HuH-7 (cell line): ENCODE measurements around the gene FAM237A.

ENCODE experiments used
- DNase-seq: peaks from one replicate; pipeline ENCODE4 v3.0.0; 2011; ENCODE audit warnings: low spot score

Gene FAM237A

DNA sequence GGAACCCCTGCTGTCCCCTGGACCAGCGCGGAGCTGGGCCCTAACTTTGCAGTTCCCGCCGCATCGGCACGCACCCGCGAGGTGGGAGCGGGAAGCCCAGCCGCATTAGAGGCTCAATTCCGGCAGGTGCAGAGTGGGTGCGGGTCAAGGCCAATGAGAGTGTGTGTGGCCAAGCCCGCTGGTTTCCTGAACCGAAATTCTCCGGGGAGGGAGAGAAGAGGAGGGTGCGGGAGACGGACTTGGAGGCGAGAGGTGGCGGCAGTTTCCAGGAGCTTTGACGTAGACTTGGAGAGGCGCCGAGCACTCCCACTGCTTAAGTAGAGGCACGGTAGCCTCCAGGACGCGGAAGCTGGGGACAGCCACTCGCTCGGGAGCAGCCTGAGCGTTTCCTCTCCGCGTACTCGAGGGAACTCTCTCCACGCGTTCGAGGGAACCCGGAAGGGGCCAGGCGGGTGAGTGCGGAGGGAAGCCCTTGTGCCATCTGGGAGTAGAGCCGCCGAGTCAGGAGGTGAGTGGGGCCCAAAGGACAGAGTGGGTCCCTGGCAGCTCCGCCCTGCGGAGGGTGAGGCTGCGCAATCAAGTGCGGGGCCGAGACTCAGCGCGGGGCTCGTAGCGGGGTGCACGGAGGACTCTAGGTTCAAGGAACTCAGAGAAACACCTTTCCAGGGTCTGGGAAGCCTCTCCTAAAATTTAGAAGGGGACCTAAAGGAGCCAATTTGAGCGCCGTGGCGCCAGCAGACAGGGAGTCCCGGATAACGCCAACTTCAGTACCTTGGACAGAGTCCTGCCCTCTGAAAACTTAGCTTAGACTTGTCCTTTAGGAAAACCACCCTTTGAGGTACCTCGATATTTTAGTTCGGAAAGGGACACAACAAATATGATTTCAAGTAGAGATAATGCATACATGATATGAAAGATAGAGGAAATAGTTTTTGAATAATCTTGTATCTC, at the start of gene FAM237A:
Gene FAM237A, plus strand, starts transcription at position 413 of the 951 bp plus-strand sequence. CDS start 1,750 bp downstream, outside the sequence.
- DNase-seq = peak; percentile 27

DNA sequence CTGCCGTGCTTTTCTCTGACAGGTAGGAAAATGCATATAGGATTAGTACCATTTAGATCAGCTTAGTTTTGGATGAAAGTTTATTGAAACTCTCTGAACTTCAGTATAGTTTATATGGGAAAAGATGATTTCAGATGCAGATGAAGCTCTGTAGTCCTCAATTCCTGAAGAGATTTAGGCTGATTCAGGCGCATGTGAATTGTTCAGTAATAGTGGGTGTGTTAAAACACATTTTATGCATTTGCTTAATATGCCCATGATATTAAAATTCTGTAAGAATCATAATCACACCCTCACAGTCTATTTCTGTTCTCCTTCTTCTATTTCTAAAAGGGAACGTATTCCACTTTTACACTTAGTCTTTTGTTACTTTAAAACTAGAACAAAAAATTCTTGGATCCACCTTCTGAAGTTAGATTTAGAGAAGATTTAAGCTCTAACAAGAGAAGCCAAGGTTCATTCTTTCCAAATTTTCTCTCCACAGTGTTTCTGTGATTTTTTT, 44.5 kb upstream of the FAM237A start:
- no peak for DNase-seq

DNA sequence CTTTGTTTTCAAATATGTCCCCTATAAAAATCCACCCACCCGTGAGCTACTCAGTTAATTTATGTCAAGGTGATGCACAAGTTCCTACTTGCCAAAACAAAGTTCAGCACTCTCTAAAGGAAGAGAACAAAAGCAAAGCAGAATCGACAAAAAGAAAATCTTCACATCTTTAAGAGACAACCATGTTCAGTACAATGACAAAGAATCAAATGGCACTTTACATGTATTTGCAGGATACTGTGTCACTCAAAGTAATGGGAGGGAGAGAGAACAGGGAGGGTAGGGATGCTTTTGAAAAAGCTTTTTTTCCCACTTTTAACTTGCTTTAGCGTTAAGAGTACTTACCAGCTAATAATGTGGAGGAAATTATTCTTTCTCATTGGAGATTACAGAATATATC, 39.0 kb upstream of the FAM237A start:
- DNase-seq = no peak

DNA sequence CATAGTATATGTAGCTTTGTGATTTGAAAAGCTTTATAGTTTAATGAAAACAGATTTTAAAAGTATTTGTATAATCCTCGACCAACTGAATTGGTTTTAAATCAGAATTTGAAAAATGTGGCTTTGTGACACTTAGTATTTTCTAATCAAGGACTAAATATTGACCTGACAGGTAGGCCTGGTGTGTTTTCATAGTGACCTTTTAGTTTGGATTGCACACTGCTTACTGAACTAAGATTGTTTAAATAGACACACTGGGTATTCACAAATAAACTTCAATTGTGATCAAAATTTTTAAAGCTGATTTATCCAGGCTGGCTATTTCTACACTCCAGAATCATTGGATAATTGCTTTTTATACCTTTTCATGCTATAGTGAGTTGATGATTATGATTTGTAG, 31.8 kb upstream of the FAM237A start:
- no peak for DNase-seq

DNA sequence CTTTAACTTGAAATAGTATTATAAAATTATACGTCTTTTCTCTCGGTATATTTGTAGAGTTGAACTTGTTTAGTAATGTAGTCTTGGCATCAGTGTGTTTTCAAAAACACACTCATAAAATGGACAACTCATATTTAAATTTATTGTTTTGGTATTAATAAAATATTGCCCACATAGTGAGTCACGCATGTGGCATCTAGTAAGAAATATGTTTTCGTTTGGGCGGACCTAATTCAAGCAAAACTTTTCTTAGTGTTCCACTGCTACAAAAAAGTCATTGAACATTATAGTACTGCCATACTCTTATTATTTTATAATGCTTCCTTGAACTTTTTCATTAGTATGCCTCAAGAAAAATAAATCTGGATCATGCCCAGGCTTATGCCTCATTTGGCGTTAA, 31.1 kb upstream of the FAM237A start:
- no peak for DNase-seq

DNA sequence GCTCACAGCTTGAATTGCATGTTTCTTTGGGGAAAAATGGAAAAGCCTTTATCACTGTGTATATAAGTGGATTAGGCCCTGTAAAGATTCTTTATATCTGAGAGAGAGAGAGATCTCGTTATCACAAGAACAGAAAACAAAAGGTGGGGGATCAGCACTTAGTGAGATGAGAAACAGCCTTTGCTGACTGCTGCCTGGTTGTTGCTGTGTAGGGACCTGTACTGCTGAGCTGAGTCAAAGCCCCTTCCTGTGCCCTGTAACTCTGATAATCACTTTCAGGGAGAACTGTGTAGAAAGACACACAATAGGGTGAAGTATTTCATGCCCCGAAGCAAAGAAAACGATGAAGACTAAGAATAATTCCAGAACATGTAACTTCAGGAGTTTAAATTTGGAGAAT, 30.6 kb upstream of the FAM237A start:
- DNase-seq = no peak

DNA sequence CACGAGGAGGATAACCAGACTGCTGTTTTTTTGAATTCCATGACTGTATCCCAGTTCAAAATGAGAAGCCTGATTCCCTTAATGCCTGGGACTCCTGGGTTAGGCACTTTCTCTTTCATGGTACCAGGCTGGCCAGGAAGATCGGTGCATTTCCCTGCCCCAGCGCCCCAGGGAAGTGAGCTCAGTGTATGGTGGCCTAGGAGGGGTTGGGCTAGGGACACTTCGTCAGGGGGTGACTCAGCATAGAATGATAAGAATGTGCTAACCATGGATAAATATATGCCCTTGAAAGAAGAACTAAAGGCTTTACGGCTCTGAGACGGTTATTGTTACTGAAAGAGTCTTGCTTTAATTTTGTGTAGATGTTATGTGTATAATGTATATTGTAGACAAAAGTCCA, 27.5 kb upstream of the FAM237A start:
- DNase-seq = no peak

DNA sequence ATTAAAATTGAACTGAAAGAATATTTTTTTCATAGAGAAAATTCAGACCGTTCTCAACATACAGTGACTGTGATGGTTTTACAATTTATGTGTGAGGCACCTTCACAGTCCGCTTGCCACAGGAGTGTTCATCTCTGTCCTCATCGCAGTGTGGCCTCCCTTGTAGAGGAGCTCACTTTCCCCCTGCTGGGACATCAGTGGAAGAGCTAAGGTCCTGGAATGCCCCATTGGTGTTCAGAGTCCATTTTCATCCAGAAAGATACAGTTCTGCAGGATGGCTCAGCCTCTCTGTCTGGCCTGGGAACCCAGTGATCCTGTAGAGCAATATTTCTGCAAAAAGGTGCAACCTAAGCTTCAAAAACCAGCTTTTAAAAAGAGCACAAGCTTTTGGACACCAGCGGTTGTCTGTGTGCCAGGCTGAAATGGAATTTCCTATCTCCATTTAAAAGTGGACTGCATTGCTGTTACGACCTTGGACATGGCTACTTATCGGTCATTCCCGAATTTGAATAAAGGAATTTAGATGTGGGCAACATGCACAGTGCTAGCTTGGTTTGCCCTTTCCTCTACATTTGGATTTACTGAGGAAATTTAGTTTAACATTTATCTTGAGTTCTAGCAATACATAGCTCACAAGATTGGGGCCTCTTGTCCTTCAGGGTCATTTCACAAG, 26.7 kb upstream of the FAM237A start:
- DNase-seq = no peak

DNA sequence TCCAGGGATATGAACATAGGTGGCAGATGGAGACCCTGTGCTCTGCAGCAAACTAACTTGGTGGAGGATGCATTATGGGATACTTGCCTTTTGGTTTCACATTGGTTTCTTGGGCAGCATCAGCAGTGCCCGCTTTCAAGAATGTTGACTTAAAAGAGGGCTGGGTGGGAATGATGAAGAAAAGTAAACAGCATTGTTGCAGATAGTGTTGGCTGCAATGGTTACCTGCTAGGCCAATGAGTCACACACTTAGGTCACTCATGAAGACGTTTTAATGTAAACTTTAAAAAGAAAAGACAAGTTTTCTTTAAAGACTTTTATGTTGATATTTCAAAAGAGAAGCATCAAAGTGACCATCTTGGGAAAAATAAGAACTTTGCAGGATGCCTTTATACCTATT, 26.1 kb upstream of the FAM237A start:
- no peak for DNase-seq

DNA sequence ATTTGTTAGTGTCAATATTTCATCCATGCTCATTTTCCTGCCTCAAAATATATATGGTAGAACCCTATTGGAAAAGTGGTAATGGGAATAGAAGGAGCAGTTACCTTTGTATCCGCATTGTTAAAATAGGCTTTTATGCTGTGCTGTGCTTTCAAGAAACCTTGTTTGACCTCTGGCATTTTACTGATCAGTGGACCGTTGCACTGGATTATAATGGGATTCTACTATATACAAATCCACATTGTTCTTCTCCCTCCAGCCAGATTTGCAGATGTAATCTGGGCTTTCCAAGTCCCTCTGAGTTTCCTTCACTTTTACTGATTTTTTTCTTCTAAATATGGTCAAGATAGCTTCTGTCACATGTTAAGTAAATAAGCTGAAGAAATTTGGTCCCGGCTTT, 23.3 kb upstream of the FAM237A start:
- no peak for DNase-seq

DNA sequence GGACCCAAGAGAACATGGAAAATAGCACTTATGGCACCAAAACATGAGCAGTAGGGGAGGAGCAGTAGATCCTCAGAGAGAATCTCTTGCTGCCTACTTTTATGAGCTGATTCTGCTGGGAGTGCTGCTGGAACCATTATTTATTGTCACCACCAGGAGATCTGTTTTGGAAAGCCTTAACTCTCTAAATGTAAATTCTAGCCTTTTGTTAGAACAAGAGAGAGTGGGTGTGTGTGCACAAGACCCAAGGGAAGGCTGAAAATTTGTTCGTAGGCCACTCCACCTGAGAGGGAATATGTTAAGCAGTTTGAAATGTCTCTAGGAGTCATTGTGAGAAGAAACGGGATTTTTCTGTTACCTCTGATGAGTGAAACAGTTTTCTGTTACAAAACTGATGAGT, 16.2 kb upstream of the FAM237A start:
- no peak for DNase-seq

DNA sequence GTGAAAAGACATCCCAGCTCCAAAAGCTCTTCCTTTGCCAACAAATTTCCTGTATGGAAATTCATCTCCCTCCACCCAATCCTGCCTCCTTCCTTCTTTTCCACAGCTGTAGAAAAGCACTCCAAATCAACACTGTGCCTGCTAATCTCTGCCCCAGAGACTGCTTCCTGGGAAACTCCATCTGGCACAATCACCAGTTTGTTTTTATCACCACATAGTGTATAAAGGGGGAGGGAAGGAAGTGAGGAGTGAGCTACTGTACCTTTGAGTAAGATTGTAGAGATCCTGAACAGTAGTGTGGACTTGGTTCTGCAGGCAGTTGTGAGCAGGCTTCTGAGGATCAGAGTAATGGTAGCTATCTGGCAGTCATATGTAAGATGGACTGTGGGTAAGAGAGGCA, 14.7 kb upstream of the FAM237A start:
- DNase-seq = no peak

DNA sequence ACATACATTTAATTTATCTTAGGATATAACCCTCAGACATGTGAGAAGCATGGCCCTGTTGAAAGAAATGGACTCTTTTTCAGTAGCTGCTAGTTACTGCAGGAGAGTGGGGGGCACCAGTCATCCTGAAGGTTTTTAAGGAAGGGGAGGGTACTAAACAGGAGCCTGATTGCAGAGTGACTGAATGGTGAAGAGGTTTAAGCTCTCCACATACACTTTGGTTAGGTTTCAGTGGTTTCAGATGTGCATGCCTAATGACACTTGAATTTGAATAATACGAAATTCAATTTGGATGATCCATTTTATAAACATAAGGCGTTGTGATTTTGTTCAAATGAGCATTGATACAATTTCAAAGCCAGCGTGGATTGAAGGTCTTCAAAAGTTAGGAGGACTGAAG, 10.9 kb upstream of the FAM237A start:
- no peak for DNase-seq

DNA sequence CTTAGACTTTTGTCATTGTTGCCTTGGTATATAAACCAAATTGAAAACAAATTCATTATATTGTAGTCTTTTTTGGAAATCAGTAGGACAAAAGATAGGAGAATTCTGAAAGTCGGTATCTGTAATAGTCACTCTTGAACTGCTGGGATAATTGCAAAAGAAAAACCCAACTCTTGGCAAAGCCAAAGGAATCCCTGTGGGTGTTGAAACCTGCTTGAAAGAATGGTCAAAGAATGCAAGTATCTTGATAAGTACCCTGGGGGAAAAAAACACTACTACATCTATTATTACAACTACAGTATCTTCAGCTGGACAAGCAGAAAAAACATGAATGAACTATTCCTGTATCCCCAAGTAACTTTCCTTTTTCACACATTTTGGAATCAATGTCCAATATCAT, 7.3 kb upstream of the FAM237A start:
- no peak for DNase-seq

DNA sequence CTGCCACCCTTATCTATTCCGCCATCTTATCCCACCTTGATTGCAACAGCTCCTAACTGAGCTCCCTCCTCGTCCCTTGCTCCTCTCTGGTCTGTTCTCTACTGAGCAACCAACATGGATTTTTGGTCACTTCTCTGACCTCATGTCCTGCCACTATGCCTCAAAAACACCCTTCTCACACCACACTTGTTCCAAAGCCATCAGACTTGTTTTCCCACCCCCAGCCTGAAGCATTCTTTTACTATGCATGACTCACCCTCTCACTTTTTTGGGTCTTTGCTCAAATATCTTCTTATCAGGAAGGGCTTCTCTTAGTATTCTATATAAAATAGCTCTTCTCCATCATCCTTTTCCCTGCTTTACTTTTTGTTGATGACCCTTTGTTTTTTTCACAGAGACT, 2.7 kb upstream of the FAM237A start:
- DNase-seq = no peak

DNA sequence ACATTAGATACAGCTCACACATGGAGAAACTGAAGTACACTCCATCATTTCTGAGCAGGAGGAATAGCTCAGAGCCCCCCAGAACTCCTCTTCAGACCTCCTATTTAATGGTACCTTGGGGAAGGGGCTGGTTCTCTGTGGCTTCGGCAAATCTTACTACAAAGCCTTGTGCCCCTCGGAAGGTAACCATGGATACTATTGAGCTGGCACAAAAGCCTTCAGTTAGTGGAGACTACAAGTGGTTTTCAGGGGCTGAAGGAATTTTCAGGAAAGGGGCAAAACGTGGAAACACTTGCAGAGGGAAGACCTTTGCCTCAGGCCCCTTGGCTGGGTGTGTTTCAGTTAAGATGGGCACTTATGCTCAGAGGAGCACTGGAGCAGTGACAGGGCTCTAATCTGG, 1.1 kb upstream of the FAM237A start:
- no peak for DNase-seq

DNA sequence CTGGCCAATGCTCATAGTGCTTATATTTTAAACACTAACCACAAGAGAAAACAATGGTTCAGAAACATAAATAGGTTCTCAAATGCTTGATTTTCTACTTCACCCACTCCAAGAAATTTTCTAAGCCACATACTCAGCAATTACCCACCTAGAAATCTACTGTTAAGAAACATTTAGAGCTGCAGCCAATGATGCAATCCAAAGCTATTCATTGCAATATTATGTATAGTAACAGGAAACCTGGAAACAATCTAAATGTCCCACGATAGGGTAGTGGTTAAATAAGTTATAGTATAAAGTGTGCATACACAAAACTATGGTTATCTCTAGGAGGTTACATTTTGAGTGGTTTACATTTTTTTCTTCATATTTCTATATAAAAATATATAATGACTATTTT, 5.7 kb downstream of the FAM237A start:
- no peak for DNase-seq

DNA sequence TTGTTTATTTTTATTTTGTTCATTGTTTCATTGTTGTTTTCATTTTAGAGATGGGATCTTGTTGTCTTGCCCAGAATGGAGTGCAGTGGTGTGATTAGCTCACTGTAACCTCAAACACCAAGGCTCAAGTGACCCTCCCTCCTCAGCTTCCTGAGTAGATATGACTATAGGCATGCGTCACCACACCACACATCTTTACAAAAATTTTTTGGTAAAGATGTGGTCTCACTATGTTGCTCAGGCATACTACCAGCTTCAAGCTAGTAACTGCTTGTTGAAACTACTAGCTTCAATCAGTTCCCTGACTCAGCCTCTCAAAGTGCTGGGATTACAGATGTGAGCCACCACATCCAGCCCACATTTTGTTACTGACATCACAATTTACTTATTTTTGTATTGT, 14.8 kb downstream of the FAM237A start:
- no peak for DNase-seq

DNA sequence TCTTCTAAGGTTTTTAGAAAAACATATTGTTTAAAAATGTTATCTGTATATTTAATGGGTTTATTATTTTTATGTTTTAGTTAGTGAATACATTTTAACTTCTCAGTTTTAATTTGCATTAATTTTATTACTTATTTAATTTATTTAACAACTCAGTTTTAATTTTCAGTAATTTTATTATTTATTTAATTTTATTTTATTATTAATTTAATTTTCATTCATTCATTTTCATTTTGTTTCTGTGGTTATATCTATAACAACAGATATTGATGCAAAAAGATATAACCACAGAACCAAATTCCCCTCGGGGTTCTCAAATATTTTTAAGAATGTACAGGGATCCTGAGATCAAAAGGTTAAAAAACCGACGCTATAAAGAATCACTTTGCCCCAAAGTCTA, 23.0 kb downstream of the FAM237A start:
- no peak for DNase-seq

DNA sequence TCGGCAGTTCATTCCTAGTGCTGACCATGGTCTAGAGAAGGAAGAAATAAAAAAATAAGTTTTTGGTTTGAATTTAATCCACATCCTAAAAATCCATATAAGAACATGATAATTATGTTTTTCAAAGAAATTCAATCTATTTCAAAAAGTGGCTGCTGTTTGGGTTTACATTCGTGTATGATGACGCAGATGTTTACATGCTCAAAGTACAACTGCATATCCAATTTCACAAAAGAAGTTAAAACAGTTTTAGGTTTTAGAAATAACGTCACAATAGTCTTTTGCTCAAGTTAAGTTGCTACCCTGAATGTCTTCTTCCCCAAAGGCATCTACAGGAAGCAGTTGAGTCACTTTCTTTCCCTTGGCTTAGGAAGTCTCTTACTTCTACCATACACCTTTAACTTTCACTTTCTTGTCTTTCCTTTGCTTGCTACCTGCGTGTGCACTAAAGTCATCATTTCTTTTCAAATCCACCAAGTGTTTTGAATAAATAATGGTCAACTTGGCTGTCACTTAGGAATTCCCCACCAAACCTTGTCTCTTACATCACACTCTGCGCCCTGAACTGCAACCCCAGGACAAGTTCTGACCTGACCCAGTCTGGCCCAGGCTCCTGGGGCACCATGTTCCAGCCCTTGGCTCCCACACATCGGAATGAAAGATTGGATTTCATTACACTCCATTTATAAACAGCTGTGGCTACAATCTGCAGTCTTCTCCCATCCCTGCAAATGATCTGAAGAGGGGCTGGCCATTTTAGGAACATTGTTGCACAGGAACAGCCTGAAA, 28.4 kb downstream of the FAM237A start:
- no peak for DNase-seq

DNA sequence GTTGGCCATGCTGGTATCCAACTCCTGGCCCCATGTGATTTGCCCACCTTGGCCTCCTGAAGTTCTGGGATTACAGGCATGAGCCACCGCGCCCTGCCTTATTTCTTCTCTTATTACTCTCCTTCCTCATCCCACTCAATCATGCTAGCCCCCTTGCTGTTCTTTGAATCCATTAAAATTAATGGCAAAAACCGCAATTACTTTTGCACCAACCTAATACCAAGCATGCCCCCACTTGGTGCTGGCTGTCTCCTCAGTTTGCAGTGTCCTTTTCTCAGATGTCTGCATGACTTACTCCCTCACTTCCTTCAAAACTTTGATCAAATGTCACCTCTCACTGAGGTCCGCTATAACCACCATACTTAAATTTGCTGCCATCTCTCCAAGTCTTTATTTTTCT, 41.3 kb downstream of the FAM237A start:
- DNase-seq = no peak

DNA sequence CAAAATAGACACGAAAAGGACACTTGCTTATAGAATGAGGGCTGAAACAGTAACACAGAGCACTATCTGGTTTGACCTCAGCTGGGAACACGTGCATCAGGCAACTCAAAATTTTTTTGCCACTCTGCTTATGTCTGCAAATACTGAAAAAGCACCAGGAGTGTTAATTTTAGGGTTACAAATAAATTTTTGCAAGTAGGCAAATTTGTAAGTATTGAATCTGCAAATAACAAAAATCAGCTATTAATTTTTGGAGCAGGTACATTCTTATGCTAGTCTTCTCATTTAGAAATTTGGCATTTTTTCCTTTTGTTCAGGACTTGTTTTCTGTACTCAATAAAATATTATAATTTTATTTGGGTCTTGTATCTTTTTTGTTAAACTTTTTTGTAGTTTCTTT, 46.2 kb downstream of the FAM237A start:
- no peak for DNase-seq

DNA sequence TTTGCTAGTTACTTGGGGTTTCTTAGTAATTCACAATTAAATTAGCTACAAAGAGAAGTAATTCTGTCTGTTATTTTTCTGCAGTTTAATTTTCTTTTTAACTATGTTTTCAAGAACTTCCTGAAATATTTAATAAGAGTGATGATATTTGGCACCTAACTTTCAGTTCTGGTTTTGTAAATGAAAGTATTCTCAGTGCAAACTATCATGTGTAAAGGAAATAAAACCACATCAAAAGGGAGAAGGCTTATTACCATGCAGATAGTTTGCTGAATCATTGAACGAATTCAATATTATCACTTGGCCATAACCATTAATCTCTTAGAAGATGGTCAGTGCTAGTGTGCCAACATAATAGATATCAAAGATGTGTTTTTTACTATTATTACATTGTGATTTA, 46.7 kb downstream of the FAM237A start:
- DNase-seq = no peak
